Muscle of arm (tissue), 12 donors: Measurements from ENCODE around the gene OR14A2. TPM values are rescaled to one million over a fixed set of nuclear protein-coding genes. Genes with fewer than 3 reads are reported as not detected.

ENCODE experiments used
- polyA plus RNA-seq, 12 donors: library from polyadenylated mRNA; unstranded; fragments of 120-200 nt; gene quantifications; one replicate each; pipeline ENCODE4 v1.2.1, GENCODE V29; 2013; ENCODE audit not compliant: insufficient read length in 12 of 12

The OR14A2 gene
- polyA plus RNA-seq, 12 donors = not detected

Other genes with a start within 250 kb of the OR14A2 start
- under 1 TPM in 10 of 12 donors, not detected in 2; 0.05 to 0.57 (median 0.24) TPM for gene OR2C3, start 211.7 kb downstream of the OR14A2 start, polyA plus RNA-seq
- gene GCSAML, start 199.0 kb downstream of the OR14A2 start, polyA plus RNA-seq = 1 to 10 TPM in 1 of 12 donors, under 1 TPM in 9, not detected in 2; 0.06 to 1.2 (median 0.27) TPM
- not detected for gene OR2G2, start 159.8 kb downstream of the OR14A2 start, polyA plus RNA-seq
- gene OR2G3, start 142.6 kb downstream of the OR14A2 start, polyA plus RNA-seq = not detected
- gene OR13G1, start 68.4 kb downstream of the OR14A2 start, polyA plus RNA-seq = not detected
- gene OR6F1, start 31.5 kb downstream of the OR14A2 start, polyA plus RNA-seq = under 1 TPM in 1 of 12 donors, not detected in 11; 0.23 TPM
- gene OR14K1, start 9.5 kb downstream of the OR14A2 start, polyA plus RNA-seq = not detected
- not detected for gene OR1C1, start 12.4 kb upstream of the OR14A2 start, polyA plus RNA-seq
- gene OR14A16, start 76.0 kb upstream of the OR14A2 start, polyA plus RNA-seq = not detected
- not detected for gene OR11L1, start 93.8 kb upstream of the OR14A2 start, polyA plus RNA-seq
- 1 to 10 TPM in 11 of 12 donors, not detected in 1; 1.2 to 7.8 (median 3.5) TPM for gene TRIM58, start 109.0 kb upstream of the OR14A2 start, polyA plus RNA-seq
- gene OR2W3, start 147.4 kb upstream of the OR14A2 start, polyA plus RNA-seq = 1 to 10 TPM in 5 of 12 donors, under 1 TPM in 4, not detected in 3; 0.50 to 2.5 (median 1.0) TPM
- gene OR2T8, start 172.1 kb upstream of the OR14A2 start, polyA plus RNA-seq = under 1 TPM in 2 of 12 donors, not detected in 10; 0.20 to 0.40 TPM
- gene OR2AJ1, start 176.7 kb upstream of the OR14A2 start, polyA plus RNA-seq = not detected
- gene OR2L8, start 200.7 kb upstream of the OR14A2 start, polyA plus RNA-seq = not detected
- gene OR2AK2, start 217.1 kb upstream of the OR14A2 start, polyA plus RNA-seq = not detected